GM21619 (cell line): ENCODE measurements around the gene INTS3.
A peak's percentile ranks its signal among the peaks of the same experiment; 100 is the strongest.

Source experiments
- ATAC-seq: cut with Tn5 transposase; IDR thresholded peaks from one replicate; pipeline ENCODE4 v1.9.1; 2021; ENCODE audit not compliant: unreplicated experiment

Gene INTS3, protein sequence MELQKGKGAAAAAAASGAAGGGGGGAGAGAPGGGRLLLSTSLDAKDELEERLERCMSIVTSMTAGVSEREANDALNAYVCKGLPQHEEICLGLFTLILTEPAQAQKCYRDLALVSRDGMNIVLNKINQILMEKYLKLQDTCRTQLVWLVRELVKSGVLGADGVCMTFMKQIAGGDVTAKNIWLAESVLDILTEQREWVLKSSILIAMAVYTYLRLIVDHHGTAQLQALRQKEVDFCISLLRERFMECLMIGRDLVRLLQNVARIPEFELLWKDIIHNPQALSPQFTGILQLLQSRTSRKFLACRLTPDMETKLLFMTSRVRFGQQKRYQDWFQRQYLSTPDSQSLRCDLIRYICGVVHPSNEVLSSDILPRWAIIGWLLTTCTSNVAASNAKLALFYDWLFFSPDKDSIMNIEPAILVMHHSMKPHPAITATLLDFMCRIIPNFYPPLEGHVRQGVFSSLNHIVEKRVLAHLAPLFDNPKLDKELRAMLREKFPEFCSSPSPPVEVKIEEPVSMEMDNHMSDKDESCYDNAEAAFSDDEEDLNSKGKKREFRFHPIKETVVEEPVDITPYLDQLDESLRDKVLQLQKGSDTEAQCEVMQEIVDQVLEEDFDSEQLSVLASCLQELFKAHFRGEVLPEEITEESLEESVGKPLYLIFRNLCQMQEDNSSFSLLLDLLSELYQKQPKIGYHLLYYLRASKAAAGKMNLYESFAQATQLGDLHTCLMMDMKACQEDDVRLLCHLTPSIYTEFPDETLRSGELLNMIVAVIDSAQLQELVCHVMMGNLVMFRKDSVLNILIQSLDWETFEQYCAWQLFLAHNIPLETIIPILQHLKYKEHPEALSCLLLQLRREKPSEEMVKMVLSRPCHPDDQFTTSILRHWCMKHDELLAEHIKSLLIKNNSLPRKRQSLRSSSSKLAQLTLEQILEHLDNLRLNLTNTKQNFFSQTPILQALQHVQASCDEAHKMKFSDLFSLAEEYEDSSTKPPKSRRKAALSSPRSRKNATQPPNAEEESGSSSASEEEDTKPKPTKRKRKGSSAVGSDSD

DNA sequence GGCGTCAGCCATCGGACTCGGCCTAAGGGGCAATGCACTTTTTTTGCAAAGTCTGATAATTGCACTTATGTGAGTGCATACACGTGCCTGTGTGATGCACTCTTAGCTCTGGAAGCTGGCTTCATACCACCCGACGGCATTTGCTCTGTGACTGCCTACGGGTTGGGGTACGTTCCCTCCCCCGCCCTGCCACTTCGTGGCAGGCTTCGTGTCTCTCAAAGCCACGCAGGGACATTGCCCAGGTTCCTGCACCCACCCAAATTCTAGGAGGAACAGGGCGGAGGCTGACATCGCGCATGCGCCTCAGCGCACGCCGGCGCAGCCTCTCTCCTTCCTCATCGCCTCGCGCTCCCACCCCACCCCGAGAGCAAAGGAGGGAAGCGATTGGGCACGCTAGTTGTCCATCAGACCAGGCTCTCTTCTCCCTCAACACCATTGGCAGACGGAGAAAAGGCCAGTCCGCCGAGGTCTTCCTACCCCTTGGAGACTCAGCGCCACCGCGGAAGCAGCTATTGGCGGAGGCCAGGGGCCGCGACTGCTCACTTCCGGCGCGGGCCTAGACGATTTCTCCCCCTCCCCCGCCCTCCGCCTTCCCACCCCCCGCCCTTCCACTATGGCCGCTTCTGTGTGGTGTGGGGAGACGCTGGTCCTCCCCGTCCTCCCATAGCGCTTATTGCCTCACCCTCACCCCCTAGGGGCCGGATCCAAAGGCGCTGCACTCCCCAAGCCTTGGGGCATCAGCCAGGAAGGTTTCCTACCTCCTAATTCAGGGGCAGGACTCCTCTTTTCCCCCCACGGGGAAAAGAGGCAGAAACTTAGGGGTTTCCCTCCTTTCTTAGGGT, at the start of gene INTS3:
Gene INTS3, plus strand, starts transcription at position 588 of the 842 bp plus-strand sequence. CDS start 585 bp downstream, outside the sequence.
- ATAC-seq: peak; percentile 91

DNA sequence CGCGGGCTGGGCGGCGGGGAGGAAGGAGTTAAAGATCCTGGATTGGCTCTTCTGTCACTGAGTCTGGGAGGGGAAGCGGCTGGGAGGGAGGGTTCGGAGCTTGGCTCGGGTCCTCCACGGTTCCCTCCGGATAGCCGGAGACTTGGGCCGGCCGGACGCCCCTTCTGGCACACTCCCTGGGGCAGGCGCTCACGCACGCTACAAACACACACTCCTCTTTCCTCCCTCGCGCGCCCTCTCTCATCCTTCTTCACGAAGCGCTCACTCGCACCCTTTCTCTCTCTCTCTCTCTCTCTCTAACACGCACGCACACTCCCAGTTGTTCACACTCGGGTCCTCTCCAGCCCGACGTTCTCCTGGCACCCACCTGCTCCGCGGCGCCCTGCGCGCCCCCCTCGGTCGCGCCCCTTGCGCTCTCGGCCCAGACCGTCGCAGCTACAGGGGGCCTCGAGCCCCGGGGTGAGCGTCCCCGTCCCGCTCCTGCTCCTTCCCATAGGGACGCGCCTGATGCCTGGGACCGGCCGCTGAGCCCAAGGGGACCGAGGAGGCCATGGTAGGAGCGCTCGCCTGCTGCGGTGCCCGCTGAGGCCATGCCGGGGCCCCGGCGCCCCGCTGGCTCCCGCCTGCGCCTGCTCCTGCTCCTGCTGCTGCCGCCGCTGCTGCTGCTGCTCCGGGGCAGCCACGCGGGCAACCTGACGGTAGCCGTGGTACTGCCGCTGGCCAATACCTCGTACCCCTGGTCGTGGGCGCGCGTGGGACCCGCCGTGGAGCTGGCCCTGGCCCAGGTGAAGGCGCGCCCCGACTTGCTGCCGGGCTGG, 49.1 kb upstream of the INTS3 start, which contains the start of gene NPR1:
Gene NPR1, plus strand, starts transcription at position 170 of the 818 bp plus-strand sequence. Its CDS starts 421 bp downstream, at position 591.
- no peak for ATAC-seq

DNA sequence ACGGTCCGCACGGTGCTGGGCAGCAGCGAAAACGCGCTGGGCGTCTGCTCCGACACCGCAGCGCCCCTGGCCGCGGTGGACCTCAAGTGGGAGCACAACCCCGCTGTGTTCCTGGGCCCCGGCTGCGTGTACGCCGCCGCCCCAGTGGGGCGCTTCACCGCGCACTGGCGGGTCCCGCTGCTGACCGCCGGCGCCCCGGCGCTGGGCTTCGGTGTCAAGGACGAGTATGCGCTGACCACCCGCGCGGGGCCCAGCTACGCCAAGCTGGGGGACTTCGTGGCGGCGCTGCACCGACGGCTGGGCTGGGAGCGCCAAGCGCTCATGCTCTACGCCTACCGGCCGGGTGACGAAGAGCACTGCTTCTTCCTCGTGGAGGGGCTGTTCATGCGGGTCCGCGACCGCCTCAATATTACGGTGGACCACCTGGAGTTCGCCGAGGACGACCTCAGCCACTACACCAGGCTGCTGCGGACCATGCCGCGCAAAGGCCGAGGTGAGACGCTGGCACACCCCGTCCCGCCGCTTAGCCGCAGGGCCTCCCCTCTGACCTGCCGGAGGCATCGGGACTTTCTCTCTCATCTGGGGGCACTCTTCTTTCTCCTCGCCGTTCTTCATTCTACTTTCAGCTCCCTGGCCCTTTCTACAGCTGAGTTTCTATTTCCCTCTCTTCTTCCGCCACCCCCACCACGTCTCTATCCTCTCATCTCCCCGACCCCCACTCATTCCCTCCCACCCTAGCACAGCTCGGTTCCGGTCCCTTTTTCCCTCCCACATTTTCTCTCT, 48.3 kb upstream of the INTS3 start:
- no peak for ATAC-seq

DNA sequence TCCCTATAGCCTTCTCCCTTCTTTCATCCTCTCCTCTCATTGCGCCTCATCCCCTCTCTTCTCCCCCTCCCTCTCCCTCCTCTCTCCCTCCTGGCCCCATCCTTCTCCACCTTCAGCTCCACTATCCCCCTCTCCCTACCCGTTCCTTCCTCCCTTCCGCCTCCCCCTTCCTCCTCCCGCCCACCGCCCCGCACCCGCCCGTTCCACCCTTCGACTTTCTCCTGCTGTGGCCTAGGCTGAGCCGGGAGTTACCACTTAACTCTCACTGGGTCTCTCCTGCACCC, 47.8 kb upstream of the INTS3 start:
- ATAC-seq: no peak

DNA sequence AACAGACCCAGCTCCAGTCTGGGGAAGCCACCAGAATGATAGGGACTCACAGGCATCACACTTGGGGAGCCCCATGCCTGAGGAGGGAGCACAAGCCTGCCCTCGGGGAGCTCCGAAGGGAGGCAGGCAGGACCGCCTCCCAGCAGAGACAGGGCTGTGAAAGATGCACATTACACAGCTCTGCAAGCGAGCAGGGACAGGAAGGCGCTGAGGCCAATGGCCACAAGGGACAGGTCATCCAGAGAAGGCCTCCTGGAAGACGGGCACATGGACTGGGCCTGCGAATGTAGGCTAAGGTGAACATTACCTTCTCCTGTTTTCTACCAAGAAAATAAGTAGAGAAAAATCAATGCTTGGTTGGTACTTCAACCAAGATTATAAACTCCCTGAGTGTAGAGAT, 45.1 kb upstream of the INTS3 start:
- no peak for ATAC-seq

DNA sequence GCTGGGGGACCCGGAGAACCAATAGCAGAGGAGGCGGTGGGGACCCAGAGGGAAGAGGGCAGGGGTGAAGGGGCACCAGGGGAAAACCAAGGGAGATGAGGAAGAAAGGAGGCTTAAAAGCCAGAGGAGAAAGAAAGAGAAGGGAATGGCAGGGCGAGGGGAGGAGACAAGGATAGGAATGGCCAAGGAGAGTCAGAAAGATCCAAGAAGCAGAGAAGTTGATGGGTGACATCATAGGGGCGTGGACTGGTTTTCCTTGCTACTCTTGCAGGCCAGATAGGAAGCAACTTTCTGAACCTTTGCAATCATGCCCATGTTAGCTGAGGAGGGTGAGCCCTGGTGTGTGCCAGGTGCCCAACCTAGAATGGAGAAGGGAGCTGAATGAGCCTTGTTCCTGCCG, 44.0 kb upstream of the INTS3 start:
- no peak for ATAC-seq

DNA sequence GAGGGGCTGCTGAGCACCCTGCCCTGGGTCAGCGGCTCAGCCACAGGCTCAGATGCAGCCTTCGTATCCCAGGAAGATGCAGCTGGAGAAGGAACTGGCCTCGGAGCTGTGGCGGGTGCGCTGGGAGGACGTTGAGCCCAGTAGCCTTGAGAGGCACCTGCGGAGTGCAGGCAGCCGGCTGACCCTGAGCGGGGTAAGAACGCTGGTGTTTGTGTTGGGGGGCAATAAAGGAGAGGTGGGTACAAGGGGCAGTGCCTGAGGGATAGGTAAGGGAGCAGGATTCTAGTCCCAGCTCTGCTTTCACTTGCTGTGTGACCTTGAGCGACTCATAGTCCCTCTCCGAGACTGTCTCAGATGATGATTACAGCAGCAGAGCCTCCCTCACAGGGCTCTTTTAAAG, 43.0 kb upstream of the INTS3 start:
- ATAC-seq: no peak

DNA sequence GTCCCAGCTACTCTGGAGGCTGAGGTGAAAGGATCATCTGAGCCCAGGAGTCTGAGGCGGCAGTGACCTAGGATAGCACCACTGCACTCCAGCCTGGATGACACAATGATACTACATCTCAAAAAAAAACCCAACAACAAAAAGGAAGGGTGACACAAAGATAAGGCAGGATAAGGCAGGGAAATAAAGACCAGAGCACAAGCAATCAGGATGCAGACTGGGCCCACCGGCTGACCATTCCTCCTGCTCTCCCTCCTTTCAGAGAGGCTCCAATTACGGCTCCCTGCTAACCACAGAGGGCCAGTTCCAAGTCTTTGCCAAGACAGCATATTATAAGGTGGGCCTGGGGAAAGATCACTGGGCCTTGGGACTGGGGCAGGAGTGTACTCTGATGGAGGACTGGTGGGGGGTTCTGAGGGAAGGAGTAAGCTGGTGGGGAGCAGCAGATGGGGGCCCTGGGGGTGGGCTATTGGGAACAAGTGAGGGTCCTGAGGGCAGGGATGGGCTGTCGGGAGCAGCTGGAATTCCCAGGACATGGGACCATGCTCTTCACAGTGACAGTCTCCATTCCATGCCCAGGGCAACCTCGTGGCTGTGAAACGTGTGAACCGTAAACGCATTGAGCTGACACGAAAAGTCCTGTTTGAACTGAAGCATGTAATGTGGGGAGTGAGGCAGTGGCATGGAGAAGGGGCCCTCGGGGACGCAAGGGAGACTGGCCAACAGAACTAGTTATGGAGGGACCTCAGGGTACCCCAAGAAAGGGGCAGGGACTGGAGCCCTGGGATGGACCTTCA, 42.1 kb upstream of the INTS3 start:
- ATAC-seq: no peak

DNA sequence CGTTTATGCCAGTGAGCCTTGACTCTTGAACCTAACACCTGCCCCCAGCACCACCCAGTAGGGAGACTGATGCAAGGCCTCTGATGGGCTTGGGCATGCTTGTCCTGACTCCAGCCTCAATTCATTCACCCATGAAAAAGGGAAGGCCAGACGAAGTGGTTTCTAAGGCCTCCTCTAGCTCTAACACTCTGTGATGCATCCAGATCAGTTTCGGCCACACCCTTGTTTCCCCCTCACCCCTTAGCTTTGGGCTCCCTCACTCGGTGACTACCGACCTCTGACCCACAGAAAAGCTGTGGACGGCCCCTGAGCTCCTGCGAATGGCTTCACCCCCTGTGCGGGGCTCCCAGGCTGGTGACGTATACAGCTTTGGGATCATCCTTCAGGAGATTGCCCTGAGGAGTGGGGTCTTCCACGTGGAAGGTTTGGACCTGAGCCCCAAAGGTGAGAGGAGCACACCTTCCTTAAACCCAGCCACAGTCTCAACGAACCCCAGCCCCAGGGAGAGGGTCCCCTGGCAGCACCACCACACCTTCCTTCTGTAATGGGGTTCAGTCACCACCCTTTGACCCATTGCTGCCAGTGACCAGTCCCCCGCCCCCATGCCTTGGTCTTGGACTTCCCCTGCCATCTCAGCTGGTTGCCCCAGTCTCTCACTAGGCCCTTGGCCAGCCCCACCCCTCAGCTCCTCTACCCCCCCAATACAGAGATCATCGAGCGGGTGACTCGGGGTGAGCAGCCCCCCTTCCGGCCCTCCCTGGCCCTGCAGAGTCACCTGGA, 40.3 kb upstream of the INTS3 start:
- ATAC-seq: no peak

DNA sequence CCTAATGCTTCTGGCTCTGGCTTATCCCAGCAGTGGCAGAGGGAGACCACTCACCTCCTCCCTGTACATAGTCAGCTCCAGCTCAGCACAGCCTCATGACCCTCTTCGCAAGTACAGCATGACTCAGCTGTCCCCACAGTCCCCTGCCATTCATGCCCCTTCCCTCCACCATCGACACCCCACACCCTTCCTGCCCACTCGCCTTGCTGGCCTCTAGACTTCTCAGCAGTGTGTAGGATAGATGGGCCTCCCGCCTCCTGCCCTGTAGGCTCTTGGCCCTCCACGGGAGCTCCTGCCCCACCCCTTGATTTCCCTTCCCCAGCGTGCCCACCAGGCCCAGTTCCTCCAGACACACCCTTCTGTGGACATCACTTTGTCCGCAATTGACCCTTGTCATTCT, 39.6 kb upstream of the INTS3 start:
- no peak for ATAC-seq

DNA sequence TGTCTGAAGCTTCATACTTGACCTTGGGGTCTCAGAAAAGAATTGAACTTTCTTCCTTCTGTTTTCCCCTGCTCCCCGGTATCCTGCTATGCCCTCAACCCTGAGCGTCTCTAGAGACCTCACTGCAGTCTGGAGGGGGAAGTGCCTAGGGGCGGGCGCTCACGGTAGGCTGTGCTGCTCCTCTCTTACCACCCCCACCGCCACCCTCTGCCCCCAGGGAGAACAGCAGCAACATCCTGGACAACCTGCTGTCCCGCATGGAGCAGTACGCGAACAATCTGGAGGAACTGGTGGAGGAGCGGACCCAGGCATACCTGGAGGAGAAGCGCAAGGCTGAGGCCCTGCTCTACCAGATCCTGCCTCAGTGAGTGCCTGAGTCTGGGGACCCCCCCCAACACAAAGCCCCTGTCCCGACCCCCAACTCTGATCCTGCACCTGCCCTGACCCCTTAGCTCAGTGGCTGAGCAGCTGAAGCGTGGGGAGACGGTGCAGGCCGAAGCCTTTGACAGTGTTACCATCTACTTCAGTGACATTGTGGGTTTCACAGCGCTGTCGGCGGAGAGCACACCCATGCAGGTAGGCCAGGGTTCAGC, 39.0 kb upstream of the INTS3 start:
- no peak for ATAC-seq

DNA sequence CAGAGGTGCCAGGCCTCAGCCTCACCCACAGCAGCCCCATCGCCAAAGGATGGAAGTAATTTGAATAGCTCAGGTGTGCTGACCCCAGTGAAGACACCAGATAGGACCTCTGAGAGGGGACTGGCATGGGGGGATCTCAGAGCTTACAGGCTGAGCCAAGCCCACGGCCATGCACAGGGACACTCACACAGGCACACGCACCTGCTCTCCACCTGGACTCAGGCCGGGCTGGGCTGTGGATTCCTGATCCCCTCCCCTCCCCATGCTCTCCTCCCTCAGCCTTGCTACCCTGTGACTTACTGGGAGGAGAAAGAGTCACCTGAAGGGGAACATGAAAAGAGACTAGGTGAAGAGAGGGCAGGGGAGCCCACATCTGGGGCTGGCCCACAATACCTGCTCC, 34.4 kb upstream of the INTS3 start:
- no peak for ATAC-seq

DNA sequence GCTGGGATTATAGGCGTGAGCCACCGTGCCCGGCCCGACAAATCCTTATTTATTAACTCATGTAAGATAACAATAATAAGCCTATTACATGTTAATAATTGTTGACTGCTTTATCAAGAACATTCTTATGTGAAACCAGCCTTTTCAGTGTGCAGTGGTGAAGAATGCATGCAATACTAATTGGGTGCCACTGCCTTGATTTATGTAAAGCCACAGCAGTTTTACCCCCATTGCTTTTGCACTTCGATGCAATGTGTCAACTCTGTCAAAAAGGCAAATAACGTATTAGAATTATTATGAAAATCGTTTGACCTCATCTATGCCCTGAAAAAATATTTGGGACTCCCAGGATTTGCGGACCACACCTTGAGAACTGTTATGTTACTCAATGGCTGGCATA, 31.1 kb upstream of the INTS3 start:
- ATAC-seq: no peak

DNA sequence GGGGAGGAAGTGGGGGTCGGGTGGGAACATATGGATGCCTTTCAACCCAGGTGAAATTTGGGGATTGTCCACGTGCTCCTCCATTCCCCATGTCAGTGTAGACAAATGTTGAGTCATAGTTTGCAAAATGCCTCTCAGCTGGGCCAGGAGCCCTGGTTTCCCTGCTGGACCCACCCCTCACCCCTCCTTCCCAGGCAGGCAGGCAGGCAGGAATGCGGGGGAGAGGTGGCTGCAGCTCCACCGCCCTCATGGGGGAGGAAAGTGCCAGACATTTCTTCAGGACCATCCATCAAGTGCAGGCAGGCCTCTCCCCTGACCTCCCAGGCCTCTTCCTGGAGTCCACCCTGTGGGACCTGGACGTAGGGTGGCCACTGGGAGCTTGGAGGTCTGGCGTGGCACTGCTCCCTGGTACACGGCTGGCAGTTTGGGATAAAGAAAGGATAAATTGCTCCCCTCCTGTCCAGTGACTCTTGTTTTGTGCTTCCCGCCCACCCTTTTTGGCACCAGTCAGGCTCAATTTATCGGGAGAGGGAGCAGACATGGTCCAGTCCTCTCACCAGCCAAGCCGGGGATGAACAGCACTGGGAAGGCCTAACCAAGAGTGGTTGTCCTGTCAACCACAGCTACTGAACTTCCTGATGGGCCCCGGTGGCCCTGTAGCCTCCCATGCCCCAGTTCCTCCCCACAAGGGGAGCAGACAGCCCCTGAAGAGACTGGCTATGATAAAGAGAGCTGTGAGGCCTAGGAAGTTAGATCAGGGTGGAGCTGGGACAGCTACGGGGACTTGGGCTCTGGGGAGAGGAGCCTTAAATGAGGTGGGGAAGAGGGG, 30.4 kb upstream of the INTS3 start:
- no peak for ATAC-seq

DNA sequence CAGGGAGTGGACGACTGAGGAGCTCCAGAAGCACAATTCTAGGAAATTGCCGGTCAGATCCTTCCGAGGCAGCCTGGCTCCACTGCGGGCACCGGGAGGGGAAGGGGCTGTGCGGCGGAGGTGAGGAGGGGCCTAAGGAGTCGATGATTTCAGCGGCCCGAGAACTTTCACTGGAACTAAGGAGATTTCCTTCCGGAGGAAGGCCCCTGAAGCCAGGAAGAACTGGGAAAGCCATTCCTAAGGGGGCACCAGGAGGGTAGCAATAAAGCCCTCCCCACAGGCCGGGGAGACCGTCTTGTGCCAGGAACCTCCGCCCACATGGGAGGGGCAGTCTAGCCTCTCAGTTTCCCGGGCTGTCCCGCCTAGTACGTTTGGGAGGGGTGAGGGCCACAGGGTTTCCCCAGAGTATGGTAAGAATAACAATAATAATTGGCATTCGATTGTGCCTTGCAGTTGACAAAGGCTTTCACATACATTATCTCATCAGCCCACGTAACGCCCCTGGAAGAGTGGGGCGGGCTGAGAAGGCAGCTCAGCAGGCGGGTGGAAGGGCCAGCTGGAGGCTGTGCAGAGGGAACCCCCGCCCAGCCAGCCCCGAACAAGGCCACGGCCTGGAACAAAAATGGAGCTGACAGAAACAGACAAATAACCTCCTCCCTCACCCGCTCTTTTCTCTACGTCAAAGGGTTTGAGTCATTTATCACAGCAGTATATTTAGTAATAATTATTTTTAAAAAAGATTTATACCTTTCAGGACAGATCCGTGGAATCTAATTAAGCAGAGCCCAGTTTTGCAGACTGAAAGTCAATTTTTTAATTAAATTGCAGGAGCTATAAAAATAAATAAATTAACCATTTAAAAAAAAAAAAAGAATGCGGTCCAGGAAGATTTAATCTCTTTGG, 29.6 kb upstream of the INTS3 start:
- ATAC-seq: no peak
